ENCODE data around the gene ALDH1A2.

The ALDH1A2 gene

DNA sequence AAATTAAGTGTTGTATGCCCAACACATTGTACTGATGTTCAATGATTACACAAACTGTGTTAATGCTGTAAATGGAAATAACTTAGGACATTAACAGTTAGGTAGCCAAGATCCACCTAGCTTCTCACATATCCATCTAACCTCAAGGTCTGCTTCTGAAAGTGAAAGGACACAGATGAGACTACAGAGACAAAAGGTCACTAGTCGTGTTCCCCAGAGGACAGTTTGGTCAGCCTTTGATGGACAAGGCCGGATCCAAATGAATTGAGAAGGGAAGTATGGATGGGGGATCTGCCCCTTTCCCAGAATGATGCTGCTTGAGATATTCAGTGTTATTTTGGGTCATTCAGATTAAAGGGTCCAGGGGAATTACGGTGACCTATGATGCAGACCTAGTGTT lies 17.2 kb downstream of the ALDH1A2 start (continued):
- no peak for TF ChIP-seq ZNF148 (tag by site-specific recombination; IDR thresholded peaks at IDR 0.05; ENCODE audit: borderline replicate concordance)
- TF ChIP-seq ZSCAN23 (tag by site-specific recombination; IDR thresholded peaks at IDR 0.05): no peak
- TF ChIP-seq, protein P1, sequence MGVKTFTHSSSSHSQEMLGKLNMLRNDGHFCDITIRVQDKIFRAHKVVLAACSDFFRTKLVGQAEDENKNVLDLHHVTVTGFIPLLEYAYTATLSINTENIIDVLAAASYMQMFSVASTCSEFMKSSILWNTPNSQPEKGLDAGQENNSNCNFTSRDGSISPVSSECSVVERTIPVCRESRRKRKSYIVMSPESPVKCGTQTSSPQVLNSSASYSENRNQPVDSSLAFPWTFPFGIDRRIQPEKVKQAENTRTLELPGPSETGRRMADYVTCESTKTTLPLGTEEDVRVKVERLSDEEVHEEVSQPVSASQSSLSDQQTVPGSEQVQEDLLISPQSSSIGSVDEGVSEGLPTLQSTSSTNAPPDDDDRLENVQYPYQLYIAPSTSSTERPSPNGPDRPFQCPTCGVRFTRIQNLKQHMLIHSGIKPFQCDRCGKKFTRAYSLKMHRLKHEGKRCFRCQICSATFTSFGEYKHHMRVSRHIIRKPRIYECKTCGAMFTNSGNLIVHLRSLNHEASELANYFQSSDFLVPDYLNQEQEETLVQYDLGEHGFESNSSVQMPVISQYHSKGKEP (tag by site-specific recombination; IDR thresholded peaks at IDR 0.05): no peak
- TF ChIP-seq ZNF335 (tag by site-specific recombination; conservative IDR thresholded peaks at IDR 0.05): no peak

DNA sequence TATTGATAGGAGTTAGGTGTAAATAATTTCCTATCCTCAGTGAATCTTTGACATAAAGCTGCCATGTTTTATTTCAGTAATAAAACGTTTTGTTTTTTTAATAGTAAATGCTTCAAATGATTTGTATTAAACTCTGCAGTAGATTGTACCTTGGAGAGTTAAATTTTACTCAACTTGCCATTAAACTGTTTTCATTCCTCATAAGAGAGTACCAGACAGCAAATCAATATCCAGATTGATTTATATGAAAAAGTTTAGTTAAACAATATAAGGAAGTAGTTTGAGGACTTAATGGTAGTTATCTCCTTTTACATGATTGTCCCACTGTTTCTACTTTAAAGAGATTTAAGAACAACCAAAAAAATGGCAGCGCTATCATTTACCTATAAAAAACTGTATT lies 18.4 kb downstream of the ALDH1A2 start:
- Histone ChIP-seq H3K9me3 (ENCODE audit: control insufficient read depth, insufficient read depth, low read depth, low read length) (no peaks in the 10 kb centered on the region), H3K4me3 (ENCODE audit: low read depth, low read length) (no peak overlapping the region), H3K4me1 (ENCODE audit: control insufficient read depth, insufficient read depth, low read length) (peaks cover 16% of the 10 kb centered on the region), H3K27ac (ENCODE audit: extremely low read depth, low read depth, low read length) (no peak overlapping the region), H3K36me3 (ENCODE audit: control insufficient read depth in 2 of 2, insufficient read depth in 1 of 2, low read length in 2 of 2) (no peaks in the 10 kb centered on the region)
- ChIA-PET POLR2A (no interaction called here), CTCF (interaction anchor here (1.9 kb wide), 1 partner anchor 24 kb away, joined by 5 read pairs; no protein-coding TSS in a partner anchor)
- no peak for TF ChIP-seq ZNF518A (tag by site-specific recombination; conservative IDR thresholded peaks at IDR 0.05; ENCODE audit: low read depth)
- TF ChIP-seq ZNF530 (tag by site-specific recombination; IDR thresholded peaks at IDR 0.05; ENCODE audit: low read depth): no peak
- TF ChIP-seq, protein P2, sequence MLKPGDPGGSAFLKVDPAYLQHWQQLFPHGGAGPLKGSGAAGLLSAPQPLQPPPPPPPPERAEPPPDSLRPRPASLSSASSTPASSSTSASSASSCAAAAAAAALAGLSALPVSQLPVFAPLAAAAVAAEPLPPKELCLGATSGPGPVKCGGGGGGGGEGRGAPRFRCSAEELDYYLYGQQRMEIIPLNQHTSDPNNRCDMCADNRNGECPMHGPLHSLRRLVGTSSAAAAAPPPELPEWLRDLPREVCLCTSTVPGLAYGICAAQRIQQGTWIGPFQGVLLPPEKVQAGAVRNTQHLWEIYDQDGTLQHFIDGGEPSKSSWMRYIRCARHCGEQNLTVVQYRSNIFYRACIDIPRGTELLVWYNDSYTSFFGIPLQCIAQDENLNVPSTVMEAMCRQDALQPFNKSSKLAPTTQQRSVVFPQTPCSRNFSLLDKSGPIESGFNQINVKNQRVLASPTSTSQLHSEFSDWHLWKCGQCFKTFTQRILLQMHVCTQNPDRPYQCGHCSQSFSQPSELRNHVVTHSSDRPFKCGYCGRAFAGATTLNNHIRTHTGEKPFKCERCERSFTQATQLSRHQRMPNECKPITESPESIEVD (tag by site-specific recombination; IDR thresholded peaks at IDR 0.05): peak; percentile 54; the same call in 1 of the 2 replicates
- TF ChIP-seq GLI2 (tag by site-specific recombination; IDR thresholded peaks at IDR 0.05; ENCODE audit: borderline replicate concordance, low read depth): no peak
- TF ChIP-seq FEZF1 (tag by site-specific recombination; IDR thresholded peaks at IDR 0.05): 0 out of 2 replicates have a peak, but pooled peaks have one; percentile 20
- TF ChIP-seq, protein P3, sequence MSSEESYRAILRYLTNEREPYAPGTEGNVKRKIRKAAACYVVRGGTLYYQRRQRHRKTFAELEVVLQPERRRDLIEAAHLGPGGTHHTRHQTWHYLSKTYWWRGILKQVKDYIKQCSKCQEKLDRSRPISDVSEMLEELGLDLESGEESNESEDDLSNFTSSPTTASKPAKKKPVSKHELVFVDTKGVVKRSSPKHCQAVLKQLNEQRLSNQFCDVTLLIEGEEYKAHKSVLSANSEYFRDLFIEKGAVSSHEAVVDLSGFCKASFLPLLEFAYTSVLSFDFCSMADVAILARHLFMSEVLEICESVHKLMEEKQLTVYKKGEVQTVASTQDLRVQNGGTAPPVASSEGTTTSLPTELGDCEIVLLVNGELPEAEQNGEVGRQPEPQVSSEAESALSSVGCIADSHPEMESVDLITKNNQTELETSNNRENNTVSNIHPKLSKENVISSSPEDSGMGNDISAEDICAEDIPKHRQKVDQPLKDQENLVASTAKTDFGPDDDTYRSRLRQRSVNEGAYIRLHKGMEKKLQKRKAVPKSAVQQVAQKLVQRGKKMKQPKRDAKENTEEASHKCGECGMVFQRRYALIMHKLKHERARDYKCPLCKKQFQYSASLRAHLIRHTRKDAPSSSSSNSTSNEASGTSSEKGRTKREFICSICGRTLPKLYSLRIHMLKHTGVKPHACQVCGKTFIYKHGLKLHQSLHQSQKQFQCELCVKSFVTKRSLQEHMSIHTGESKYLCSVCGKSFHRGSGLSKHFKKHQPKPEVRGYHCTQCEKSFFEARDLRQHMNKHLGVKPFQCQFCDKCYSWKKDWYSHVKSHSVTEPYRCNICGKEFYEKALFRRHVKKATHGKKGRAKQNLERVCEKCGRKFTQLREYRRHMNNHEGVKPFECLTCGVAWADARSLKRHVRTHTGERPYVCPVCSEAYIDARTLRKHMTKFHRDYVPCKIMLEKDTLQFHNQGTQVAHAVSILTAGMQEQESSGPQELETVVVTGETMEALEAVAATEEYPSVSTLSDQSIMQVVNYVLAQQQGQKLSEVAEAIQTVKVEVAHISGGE (tag by site-specific recombination; conservative IDR thresholded peaks at IDR 0.05; ENCODE audit: low read depth): no peak
- TF ChIP-seq ZBTB49 (tag by site-specific recombination; IDR thresholded peaks at IDR 0.05; ENCODE audit: low read depth): no peak
- no peak for TF ChIP-seq ZNF529 (tag by site-specific recombination; IDR thresholded peaks at IDR 0.05; ENCODE audit: insufficient replicate concordance)
- no peak for TF ChIP-seq ZNF248 (tag by site-specific recombination; IDR thresholded peaks at IDR 0.05)
